ENCODE measurements around the gene CFAP61.
A peak's percentile ranks its signal among the peaks of the same experiment; 100 is the strongest.

The CFAP61 gene

GRCh38 chr20:20369250-20370093 is 317.1 kb downstream of the CFAP61 start:
- peak; percentile 30 for DNase-seq

GRCh38 chr20:20370094-20370575 is 317.8 kb downstream of the CFAP61 start:
- DNase-seq: no peak

GRCh38 chr20:20371083-20371482 is 318.8 kb downstream of the CFAP61 start:
- DNase-seq: no peak

- no peak for DNase-seq
These were observed 319.3 kb downstream of the CFAP61 start for GRCh38 chr20:20371681-20372080.

GRCh38 chr20:20373091-20373571 is 320.8 kb downstream of the CFAP61 start:
- no peak for DNase-seq

GRCh38 chr20:20375862-20376261 is 323.5 kb downstream of the CFAP61 start:
- no peak for DNase-seq

- DNase-seq: no peak
These were observed 333.9 kb downstream of the CFAP61 start for GRCh38 chr20:20386192-20386591.

GRCh38 chr20:20390393-20390792 is 338.1 kb downstream of the CFAP61 start:
- no peak for DNase-seq

GRCh38 chr20:20391115-20391514 is 338.8 kb downstream of the CFAP61 start:
- DNase-seq: no peak

- DNase-seq: no peak
These were observed 339.4 kb downstream of the CFAP61 start for GRCh38 chr20:20391766-20392165.

GRCh38 chr20:20393207-20394120 is 341.1 kb downstream of the CFAP61 start:
- no peak for DNase-seq

- DNase-seq: no peak
These were observed 342.8 kb downstream of the CFAP61 start for GRCh38 chr20:20395087-20395486.

GRCh38 chr20:20395903-20396568 is 343.7 kb downstream of the CFAP61 start:
- DNase-seq: no peak

- no peak for DNase-seq
These were observed 344.5 kb downstream of the CFAP61 start for GRCh38 chr20:20396794-20397193.

- no peak for DNase-seq
These were observed 345.8 kb downstream of the CFAP61 start for GRCh38 chr20:20398123-20398522.

GRCh38 chr20:20399531-20400500 is 347.5 kb downstream of the CFAP61 start:
- DNase-seq: no peak

- no peak for DNase-seq
These were observed 349.7 kb downstream of the CFAP61 start for GRCh38 chr20:20401991-20402390.

- DNase-seq: no peak
These were observed 352.3 kb downstream of the CFAP61 start for GRCh38 chr20:20404633-20405032.

- no peak for DNase-seq
These were observed 353.3 kb downstream of the CFAP61 start for GRCh38 chr20:20405623-20406022.

- DNase-seq: no peak
These were observed 354.0 kb downstream of the CFAP61 start for GRCh38 chr20:20406306-20406705.
